GM19463 (cell line): ENCODE results near the gene RNF14.
A peak's percentile ranks its signal among the peaks of the same experiment; 100 is the strongest.

Source experiments
- ATAC-seq: cut with Tn5 transposase; IDR thresholded peaks from one replicate; pipeline ENCODE4 v1.9.1; 2021; ENCODE audit warnings: mild to moderate bottlenecking, moderate library complexity; ENCODE audit not compliant: unreplicated experiment

Gene RNF14

GRCh38 chr5:141973871-141974595 is 5.1 kb downstream of the RNF14 start:
- ATAC-seq = no peak

- no peak for ATAC-seq
Measured at GRCh38 chr5:141976176-141976575, 7.3 kb downstream of the RNF14 start.

GRCh38 chr5:141978389-141978788 is 9.5 kb downstream of the RNF14 start:
- ATAC-seq = no peak

- no peak for ATAC-seq
Measured at GRCh38 chr5:141982626-141983025, 13.7 kb downstream of the RNF14 start.

- ATAC-seq = no peak
Measured at GRCh38 chr5:141986072-141986471, 17.2 kb downstream of the RNF14 start.

- ATAC-seq = no peak
Measured at GRCh38 chr5:141989720-141990119, 20.8 kb downstream of the RNF14 start.

- peak; percentile 48 for ATAC-seq
Measured at GRCh38 chr5:141992349-141992963, 23.6 kb downstream of the RNF14 start.

- ATAC-seq = no peak
Measured at GRCh38 chr5:141994511-141995136, 25.7 kb downstream of the RNF14 start.

GRCh38 chr5:141995656-141996055 is 26.8 kb downstream of the RNF14 start:
- no peak for ATAC-seq

GRCh38 chr5:141997358-141997960 is 28.6 kb downstream of the RNF14 start:
- ATAC-seq = no peak

GRCh38 chr5:142000173-142000572 is 31.3 kb downstream of the RNF14 start:
- no peak for ATAC-seq

GRCh38 chr5:142000704-142001484 is 32.0 kb downstream of the RNF14 start:
- ATAC-seq = peak; percentile 65

- ATAC-seq = no peak
Measured at GRCh38 chr5:142003266-142003800, 34.4 kb downstream of the RNF14 start.

- ATAC-seq = no peak
Measured at GRCh38 chr5:142006363-142007236, 37.7 kb downstream of the RNF14 start.

- no peak for ATAC-seq
Measured at GRCh38 chr5:142007237-142007544, 38.3 kb downstream of the RNF14 start.

GRCh38 chr5:142008813-142009212 is 39.9 kb downstream of the RNF14 start:
- ATAC-seq = no peak

GRCh38 chr5:142009886-142010285 is 41.0 kb downstream of the RNF14 start:
- ATAC-seq = no peak

- ATAC-seq = no peak
Measured at GRCh38 chr5:142011572-142012185, 42.8 kb downstream of the RNF14 start.

GRCh38 chr5:142012186-142012785 is 43.4 kb downstream of the RNF14 start:
- no peak for ATAC-seq
